D721Med (cell line): ENCODE results near the gene B4GALT5.

Experiments
- DNase-seq: peaks from one replicate; pipeline ENCODE4 v3.0.0; 2011; ENCODE audit warnings: low spot score; ENCODE audit not compliant: insufficient read length
- FAIRE-seq: peaks from 2 replicates; lab custom pipeline; 2011; peaks lifted over from hg19 to GRCh38; lab: Jason Lieb, UNC
- CTCF ChIP-seq: IDR thresholded peaks from 2 replicates; pipeline ENCODE4 v1.5.1; 2012; ENCODE audit warnings: mild to moderate bottlenecking, control low read depth; ENCODE audit not compliant: insufficient read depth; ENCODE audit errors: missing control alignments

Gene B4GALT5

GRCh38 chr20:49684335-49684997, 29.2 kb downstream of the B4GALT5 start:
- no peak for TF ChIP-seq CTCF
- FAIRE-seq: no peak

GRCh38 chr20:49682798-49683197, 30.9 kb downstream of the B4GALT5 start:
- TF ChIP-seq CTCF: no peak
- no peak for FAIRE-seq

More at GRCh38 chr20:49684335-49684997, 29.2 kb downstream of the B4GALT5 start:
- no peak for DNase-seq

GRCh38 chr20:49682278-49682677, 31.4 kb downstream of the B4GALT5 start:
- no peak for DNase-seq
- no peak for TF ChIP-seq CTCF
- FAIRE-seq: no peak

More at GRCh38 chr20:49682798-49683197, 30.9 kb downstream of the B4GALT5 start:
- DNase-seq: no peak

GRCh38 chr20:49681850-49682216, 31.8 kb downstream of the B4GALT5 start:
- TF ChIP-seq CTCF: no peak
- DNase-seq (no peak), FAIRE-seq (no peak)

GRCh38 chr20:49680484-49680883, 33.2 kb downstream of the B4GALT5 start:
- FAIRE-seq: no peak
- no peak for TF ChIP-seq CTCF
- DNase-seq: no peak

- DNase-seq (no peak), FAIRE-seq (no peak)
- no peak for TF ChIP-seq CTCF
Observed at GRCh38 chr20:49679634-49680033, 34.0 kb downstream of the B4GALT5 start.
